OCI-LY3 (cell line): ENCODE results near the gene SLC9A8.

Source experiments
- H2AFZ ChIP-seq: fragments of 200-600, 300-600 bp; shearing (Covaris generic); 2 replicates; pipeline ENCODE4 v1.6.0; 2014; ENCODE audit warnings: antibody characterized with exemption, low read depth, low read length
- H3K27ac ChIP-seq: fragments of 200-600, 300-600 bp; sonication (generic); 2 replicates; pipeline ENCODE4 v1.5.1; 2014; ENCODE audit warnings: mild to moderate bottlenecking, low read length, moderate library complexity, mixed read lengths
- H3K27me3 ChIP-seq: fragments of 200-600, 300-600 bp; sonication (generic); 2 replicates; pipeline ENCODE4 v1.6.1; 2014; ENCODE audit warnings: low read depth, low read length, mixed read lengths
- H3K36me3 ChIP-seq: fragments of 200-600, 300-600 bp; sonication (generic); replicated peaks from 2 replicates; pipeline ENCODE3; 2014; ENCODE audit warnings: low read depth, low read length, mixed read lengths
- H3K4me1 ChIP-seq: fragments of 300-600, 200-600 bp; sonication (generic); 2 replicates; pipeline ENCODE4 v1.6.1; 2014; ENCODE audit warnings: low read length, mixed read lengths
- H3K4me2 ChIP-seq: fragments of 200-600, 300-600 bp; sonication (generic); 2 replicates; pipeline ENCODE4 v1.6.1; 2014; ENCODE audit warnings: low read length, mixed read lengths
- H3K4me3 ChIP-seq: fragments of 300-600, 200-600 bp; sonication (generic); 2 replicates; pipeline ENCODE4 v1.5.1; 2014; ENCODE audit warnings: antibody characterized with exemption, mild to moderate bottlenecking, low read length, moderate library complexity
- H3K79me2 ChIP-seq: fragments of 300-600, 200-600 bp; shearing (Covaris generic); 2 replicates; pipeline ENCODE4 v1.6.1; 2014; ENCODE audit warnings: mild to moderate bottlenecking, low read length, mixed read lengths
- H3K9ac ChIP-seq: fragments of 300-600, 200-600 bp; shearing (Covaris generic); 2 replicates; pipeline ENCODE4 v1.6.0; 2014; ENCODE audit warnings: mild to moderate bottlenecking, low read length, moderate library complexity
- H3K9me3 ChIP-seq: fragments of 200-600, 300-600 bp; shearing (Covaris generic); 2 replicates; pipeline ENCODE4 v1.6.1; 2014; ENCODE audit warnings: low read length, mixed read lengths; ENCODE audit not compliant: insufficient read depth
- H4K20me1 ChIP-seq: fragments of 200-600, 300-600 bp; sonication (generic); 2 replicates; pipeline ENCODE4 v1.6.1; 2016; ENCODE audit warnings: low read length, mixed read lengths; ENCODE audit not compliant: insufficient read depth
- CTCF ChIP-seq: fragments of 200-600, 300-600 bp; sonication (generic); IDR thresholded peaks from 2 replicates; pipeline ENCODE4 v1.5.1; 2014; ENCODE audit warnings: antibody characterized with exemption, low read length, low read depth
- EZH2phosphoT487 ChIP-seq: fragments of 200-600 bp; shearing (Covaris generic); IDR thresholded peaks from 2 replicates; pipeline ENCODE4 v1.6.1; 2018; ENCODE audit warnings: antibody characterized with exemption, mixed run types, low read depth

The SLC9A8 gene

GRCh38 chr20:49924247-49924646 lies 111.6 kb downstream of the SLC9A8 start:
- H4K20me1 ChIP-seq, result no peaks in the 10 kb centered on the region
- no peak overlapping the region for H3K4me3 ChIP-seq
- no peak overlapping the region for H3K27ac ChIP-seq
- no peaks in the 10 kb centered on the region for H3K27me3 ChIP-seq
- no peaks in the 10 kb centered on the region for H3K36me3 ChIP-seq
- H3K79me2 ChIP-seq, result no peaks in the 10 kb centered on the region
- no peak overlapping the region for H3K4me2 ChIP-seq
- peaks cover 15% of the 10 kb centered on the region for H3K4me1 ChIP-seq
- no peak overlapping the region for H3K9ac ChIP-seq
- TF ChIP-seq EZH2phosphoT487, result no peak
- no peak overlapping the region for H2AFZ ChIP-seq
- H3K9me3 ChIP-seq, result peaks cover 6% of the 10 kb centered on the region; the same call in 1 of the 2 replicates

- peaks cover 6% of the 10 kb centered on the region; the same call in 1 of the 2 replicates for H3K9me3 ChIP-seq
- H3K4me3 ChIP-seq, result no peak overlapping the region
- TF ChIP-seq CTCF, result no peak
- TF ChIP-seq EZH2phosphoT487, result no peak
- no peaks in the 10 kb centered on the region for H4K20me1 ChIP-seq
- no peak overlapping the region; the same call in 1 of the 2 replicates for H3K4me2 ChIP-seq
- H2AFZ ChIP-seq, result no peak overlapping the region
- no peaks in the 10 kb centered on the region for H3K36me3 ChIP-seq
- H3K79me2 ChIP-seq, result no peaks in the 10 kb centered on the region
- no peak overlapping the region for H3K9ac ChIP-seq
- H3K4me1 ChIP-seq, result peaks cover 19% of the 10 kb centered on the region
- H3K27ac ChIP-seq, result no peak overlapping the region
- H3K27me3 ChIP-seq, result no peaks in the 10 kb centered on the region
Observed at GRCh38 chr20:49925901-49926454, 113.3 kb downstream of the SLC9A8 start.

GRCh38 chr20:49928411-49929141 lies 115.9 kb downstream of the SLC9A8 start:
- peaks cover 19% of the 10 kb centered on the region for H3K4me1 ChIP-seq
- peak overlapping the region; percentile 38 for H3K4me3 ChIP-seq
- no peaks in the 10 kb centered on the region for H4K20me1 ChIP-seq
- no peaks in the 10 kb centered on the region for H3K36me3 ChIP-seq
- H3K4me2 ChIP-seq, result peak overlapping the region; percentile 40
- TF ChIP-seq CTCF (peak; percentile 98), EZH2phosphoT487 (no peak)
- H3K9me3 ChIP-seq, result peaks cover 6% of the 10 kb centered on the region; the same call in 1 of the 2 replicates
- H3K27ac ChIP-seq, result no peak overlapping the region
- H3K9ac ChIP-seq, result peak overlapping the region; percentile 19; the same call in 1 of the 2 replicates
- peak overlapping the region; percentile 80 for H2AFZ ChIP-seq
- H3K79me2 ChIP-seq, result no peaks in the 10 kb centered on the region
- H3K27me3 ChIP-seq, result no peaks in the 10 kb centered on the region

- Histone ChIP-seq H3K4me1 (peaks cover 19% of the 10 kb centered on the region), H4K20me1 (no peaks in the 10 kb centered on the region), H3K4me2 (peak overlapping the region; percentile 40), H2AFZ (peak overlapping the region; percentile 33; the same call in 1 of the 2 replicates), H3K36me3 (no peaks in the 10 kb centered on the region), H3K79me2 (no peaks in the 10 kb centered on the region), H3K4me3 (peak overlapping the region; percentile 32), H3K9ac (no peak overlapping the region), H3K9me3 (peaks cover 6% of the 10 kb centered on the region; the same call in 1 of the 2 replicates), H3K27me3 (no peaks in the 10 kb centered on the region), H3K27ac (no peak overlapping the region)
- TF ChIP-seq CTCF (no peak), EZH2phosphoT487 (no peak)
Observed at GRCh38 chr20:49929142-49929494, 116.5 kb downstream of the SLC9A8 start.
